GM11168 (cell line): ENCODE data around the gene ZBTB20.

Source experiments
- in situ Hi-C: fragments of 300-500 bp; cut with MboI; formaldehyde crosslinking; loops from one replicate; pipeline ENCODE4 v1.12.0; 2022; ENCODE audit warnings: low sequenced_read_pairs; ENCODE audit not compliant: unreplicated experiment

ZBTB20 gene

GRCh38 chr3:114572364-114573062 is 574.6 kb downstream of the ZBTB20 start:
- in situ Hi-C loops, result no loop called here

- in situ Hi-C loops, result no loop called here
These were observed 575.7 kb downstream of the ZBTB20 start for GRCh38 chr3:114571363-114571762.

GRCh38 chr3:114569186-114569585 is 577.9 kb downstream of the ZBTB20 start:
- in situ Hi-C loops, result no loop called here

DNA sequence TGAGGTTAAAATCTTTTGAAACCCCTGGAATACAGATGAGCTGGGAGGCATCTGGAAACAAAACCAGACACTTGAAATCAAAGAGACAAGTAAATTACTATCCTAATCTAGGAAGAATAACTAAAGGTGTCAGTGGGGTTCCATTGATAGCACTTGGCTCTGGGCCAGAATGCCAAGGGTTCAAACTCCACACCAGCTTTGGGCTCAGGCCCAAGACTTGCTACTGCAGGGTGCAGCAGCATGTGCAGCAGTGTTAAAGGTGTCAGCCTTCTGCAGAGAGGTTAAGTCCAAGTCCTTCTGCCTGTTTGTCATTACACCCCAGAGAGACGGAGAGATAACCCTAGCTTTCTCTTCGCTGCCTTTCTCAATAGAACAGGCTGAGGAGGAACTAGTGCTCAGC is 579.3 kb downstream of the ZBTB20 start:
- in situ Hi-C loops, result no loop called here

DNA sequence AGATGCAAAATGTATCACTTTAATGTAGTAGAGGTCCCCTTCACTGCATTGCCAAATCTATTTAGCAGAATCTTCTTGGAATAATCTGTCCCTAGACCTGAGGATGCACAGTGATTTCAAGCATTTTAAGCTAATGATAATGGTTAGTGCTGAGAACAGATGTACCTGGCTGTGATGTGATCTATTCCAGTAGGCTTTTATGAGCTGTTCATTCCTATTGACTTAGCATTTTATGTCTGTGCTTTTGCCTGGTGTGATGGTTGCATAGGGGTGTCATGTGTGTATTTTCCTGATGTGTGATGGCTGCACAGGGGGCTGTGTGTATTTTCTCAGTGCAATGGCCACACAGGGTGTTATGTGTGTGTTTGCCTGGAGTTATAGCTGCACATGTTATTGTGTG is 580.3 kb downstream of the ZBTB20 start:
- in situ Hi-C loops, result no loop called here

DNA sequence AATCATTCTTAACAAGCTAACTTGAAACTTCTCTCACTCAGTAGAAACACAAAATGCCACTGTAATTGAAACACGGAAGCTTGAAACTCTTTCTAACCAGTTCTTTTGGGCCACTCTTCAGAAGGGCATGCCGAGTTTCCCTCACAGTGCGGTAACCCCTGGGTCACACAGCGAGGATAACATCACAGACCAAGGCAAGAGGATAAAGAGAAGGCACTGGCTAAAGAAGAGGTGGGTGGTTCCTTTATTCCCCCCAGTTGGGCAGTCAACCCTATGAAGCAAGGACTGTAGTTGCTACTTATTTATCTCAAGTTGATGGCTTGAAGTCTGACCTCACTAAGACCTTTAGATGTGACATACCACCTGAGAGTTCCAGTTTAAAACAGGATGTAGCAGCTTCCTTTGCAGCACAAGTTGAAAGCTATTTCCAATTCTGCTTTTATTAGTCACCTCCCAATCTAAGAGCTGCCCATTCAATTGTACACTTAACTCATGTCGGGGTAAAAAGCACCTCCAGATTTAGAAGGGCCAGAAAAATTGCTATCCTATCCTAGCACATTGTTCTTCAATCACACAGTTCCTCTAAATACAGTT is 580.8 kb downstream of the ZBTB20 start:
- in situ Hi-C loops, result no loop called here

DNA sequence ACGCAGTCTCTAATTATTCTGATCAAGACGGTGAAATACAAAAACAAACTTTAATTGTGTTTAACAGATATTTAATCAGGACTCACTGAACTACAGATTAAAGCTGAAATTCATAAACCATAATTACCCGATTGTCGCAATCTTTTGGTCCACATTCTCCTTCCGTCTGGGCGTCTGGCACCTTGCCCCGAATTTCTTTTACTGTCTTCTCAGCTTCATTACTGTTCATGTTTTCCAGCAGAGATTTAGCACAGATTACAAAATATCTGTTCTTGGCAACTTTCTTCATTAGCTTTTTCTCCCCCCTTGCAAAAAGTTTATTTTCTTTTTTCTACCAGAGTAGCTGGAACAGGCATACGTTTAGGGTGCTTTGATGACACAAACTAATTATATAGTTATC is 581.9 kb downstream of the ZBTB20 start:
- in situ Hi-C loops, result no loop called here

DNA sequence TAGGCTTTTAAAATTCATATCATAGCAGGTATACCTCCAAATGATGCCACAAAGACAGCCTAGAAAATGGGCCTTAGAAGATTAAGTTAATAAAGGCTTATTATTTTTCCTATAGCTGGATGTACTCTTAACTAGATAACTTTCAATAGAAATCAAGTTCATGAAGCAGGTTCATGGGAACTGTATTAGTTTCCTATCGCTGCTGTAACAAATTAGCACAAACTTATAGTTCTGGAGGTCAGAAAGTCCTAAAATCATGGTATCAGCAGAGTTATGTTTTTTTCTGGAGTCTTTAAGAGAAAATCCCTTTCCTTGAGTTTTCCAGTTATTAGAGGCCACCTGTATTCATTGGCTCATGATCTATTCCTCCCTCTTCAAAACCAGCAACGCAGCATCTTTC is 583.4 kb downstream of the ZBTB20 start:
- in situ Hi-C loops, result no loop called here

DNA sequence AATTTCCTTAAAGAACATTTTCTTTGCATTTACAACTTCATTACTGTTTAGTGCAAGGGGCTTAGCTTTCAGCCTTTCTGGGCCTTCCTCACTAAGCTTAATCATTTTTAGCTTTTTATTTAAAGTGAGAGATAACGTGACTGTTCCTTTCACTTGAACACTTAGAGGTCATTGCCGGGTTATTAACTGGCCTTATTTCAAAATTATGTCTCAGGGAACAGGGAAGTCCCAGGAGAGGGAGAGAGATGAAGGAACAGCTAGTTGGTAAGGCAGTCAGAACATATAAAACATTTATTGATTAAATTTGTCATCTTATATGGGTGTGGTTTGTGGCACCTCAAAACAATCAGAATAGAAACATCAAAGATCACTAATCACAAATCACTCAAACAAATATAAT is 584.5 kb downstream of the ZBTB20 start:
- in situ Hi-C loops, result no loop called here

DNA sequence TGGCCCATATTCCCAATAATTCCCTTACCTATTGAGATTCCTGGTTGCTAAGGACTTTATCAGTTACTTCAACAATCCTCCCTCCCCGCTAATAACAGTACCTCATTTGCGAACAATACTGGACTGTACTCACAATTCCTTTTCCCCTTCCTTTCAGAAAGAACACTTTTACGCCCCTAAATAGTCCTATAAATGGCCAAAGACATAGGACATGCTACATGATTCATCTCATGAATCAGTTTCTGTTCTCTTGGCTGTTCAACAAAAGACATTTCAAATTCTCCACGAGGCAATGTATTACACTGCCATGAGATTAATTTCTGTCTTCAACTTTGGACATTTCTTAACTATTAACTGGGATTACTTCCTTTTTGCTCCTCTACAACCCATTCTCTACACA is 588.8 kb downstream of the ZBTB20 start:
- in situ Hi-C loops, result no loop called here

DNA sequence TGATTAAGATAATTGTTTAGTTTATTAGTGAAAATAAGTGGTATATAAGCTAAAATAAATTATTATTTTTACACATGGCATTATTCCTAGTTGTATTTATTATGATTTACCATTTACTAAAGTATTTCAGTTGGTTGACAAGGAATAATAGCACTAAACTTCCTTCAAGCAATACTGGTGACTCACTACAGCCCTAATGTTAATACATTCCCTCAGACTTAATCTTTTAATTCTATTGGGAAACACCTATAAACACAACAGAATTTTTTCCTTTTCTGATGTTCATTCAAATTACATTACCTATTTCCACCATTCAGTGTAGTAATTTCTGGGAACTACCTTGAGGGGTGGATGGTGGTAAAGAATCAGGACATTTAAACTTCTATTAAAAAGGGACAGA is 589.3 kb downstream of the ZBTB20 start:
- in situ Hi-C loops, result no loop called here

DNA sequence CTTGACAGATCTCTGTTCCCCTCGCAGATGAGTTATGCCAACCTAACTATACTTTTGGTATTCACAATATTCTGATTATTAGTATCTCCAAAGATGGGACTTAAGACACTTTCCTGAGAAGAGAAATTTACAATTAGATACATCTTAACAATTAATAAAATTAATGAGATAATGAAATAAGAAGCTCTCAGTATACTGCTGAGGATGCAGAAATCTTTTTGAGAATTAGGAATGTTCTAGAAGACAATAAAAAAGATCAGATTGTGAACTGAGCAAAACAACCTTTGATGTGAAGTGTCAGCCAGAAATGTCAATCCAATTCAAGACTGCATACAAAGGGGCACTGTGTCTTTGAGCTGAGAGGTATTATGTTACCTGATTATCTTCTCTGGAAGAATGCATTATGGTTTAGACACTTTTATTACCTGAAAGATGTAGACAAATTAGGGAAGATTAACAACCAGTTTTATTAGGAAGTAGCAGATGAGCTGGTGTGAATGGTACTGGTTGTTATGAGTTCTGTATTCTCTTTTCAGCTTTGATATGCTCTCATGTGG is 590.4 kb downstream of the ZBTB20 start:
- in situ Hi-C loops, result no loop called here

- in situ Hi-C loops, result no loop called here
These were observed 592.4 kb downstream of the ZBTB20 start for GRCh38 chr3:114554731-114555130.

DNA sequence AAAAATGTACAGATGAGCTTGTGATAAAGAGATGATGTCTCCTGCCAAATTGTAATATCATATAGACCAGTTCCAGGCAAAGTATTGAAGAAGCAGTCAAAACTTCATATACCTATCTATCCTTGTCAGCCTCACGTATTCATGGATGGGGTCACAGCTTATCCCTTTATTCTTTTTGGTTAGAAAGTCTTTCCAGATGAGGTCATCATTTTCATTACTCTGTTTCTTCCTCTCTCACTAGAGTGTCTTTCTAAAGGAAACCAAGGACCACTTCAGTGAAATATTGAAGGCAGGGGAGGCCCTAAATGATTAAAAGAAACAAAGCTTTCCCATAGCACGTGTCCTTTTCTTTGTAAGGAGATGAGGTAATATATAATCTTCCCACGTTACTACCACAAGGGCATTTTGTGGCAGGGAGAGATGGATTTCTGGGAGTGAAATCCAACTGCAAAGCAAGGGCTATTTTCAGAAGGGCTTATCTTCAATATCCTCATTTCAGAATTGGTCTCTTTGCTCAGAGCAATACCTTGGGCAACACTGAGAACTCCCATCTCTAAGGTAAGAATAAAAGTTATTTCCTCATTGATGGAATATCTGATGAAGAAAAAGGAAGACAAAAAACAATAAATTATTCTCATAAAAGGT is 593.0 kb downstream of the ZBTB20 start:
- in situ Hi-C loops, result no loop called here

- in situ Hi-C loops, result no loop called here
These were observed 594.6 kb downstream of the ZBTB20 start for GRCh38 chr3:114552527-114552812.

DNA sequence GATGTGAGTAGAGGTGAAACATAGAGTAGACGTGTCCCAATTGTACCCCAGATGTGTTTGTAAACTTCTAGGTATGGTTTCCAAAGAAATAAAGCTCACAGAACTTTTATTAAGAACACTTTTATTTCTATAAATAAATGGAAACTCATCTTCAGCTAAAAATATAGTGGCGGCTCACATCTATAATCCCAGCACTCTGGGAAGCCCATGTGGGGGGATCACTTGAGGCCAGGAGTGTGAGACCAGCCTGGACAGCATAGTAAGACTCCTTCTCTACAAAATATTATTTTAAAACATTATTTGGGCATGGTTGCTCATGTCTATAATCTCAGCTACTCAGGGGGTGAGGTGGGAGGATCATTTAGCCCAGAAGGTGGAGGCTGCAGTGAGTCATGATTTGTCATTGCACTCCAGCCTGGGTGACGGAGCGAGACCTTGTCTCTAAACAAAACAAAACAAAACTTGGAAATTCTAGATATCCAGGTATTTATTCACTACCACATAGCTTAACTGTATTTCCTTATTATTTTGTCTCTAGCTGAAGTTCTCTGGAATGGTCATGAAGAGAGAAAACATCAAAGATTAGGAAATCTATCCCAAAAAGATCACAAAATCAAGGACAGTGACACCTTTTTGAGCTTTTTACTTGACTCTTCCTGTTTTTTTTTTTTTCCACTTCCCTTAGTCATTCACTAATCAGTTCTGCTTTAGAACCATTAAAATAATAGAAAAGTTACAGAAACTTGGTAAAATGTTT is 595.1 kb downstream of the ZBTB20 start:
- in situ Hi-C loops, result no loop called here

DNA sequence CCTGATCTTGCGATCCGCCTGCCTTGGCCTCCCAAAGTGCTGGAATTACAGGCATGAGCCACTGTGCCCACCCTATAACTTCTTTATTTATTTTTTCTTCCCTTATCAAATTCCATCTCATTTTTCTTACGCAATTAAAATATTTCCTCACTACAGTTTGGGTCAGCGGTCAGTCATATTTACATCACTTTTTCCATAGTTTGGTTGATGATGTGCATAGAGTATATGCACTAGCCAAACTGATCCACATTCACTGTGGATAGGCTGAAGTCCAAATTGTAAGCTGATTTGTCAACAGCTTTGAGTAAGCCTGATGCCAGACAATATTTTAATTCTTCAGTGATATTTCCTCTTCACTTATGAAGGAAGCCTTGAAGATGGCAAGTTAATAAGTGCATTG is 596.9 kb downstream of the ZBTB20 start:
- in situ Hi-C loops, result no loop called here

- in situ Hi-C loops, result no loop called here
These were observed 601.9 kb downstream of the ZBTB20 start for GRCh38 chr3:114545193-114545592.

GRCh38 chr3:114542359-114542758 is 604.7 kb downstream of the ZBTB20 start:
- in situ Hi-C loops, result no loop called here

GRCh38 chr3:114539525-114539924 is 607.6 kb downstream of the ZBTB20 start:
- in situ Hi-C loops, result no loop called here

- in situ Hi-C loops, result no loop called here
These were observed 608.9 kb downstream of the ZBTB20 start for GRCh38 chr3:114538211-114538610.
